HepG2 (cell line): ENCODE data around the gene ANTXR1. TPM values are rescaled to one million over a fixed set of nuclear protein-coding genes. Genes with fewer than 3 reads are reported as not detected.
A peak's percentile ranks its signal among the peaks of the same experiment; 100 is the strongest.

Experiments used
- GABPA ChIP-seq, 2 experiments: IDR thresholded peaks; 2 replicates each; pipeline ENCODE4 v1.6.1; 2011 to 2016; ENCODE audit warnings: low read depth in 2 of 2, low read length in 1 of 2, missing biosample characterization in 1 of 2, missing genetic modification characterization in 1 of 2
- GPN1 ChIP-seq: sonication (generic); formaldehyde crosslinking; IDR thresholded peaks from 2 replicates; pipeline ENCODE4 v1.5.1; 2020; ENCODE audit warnings: missing genetic modification reagents, borderline replicate concordance
- KDM3A ChIP-seq: IDR thresholded peaks from 2 replicates; pipeline ENCODE4 v1.6.1; 2018; ENCODE audit warnings: low read depth, missing compliant biosample characterization
- KLF13 ChIP-seq: sonication (generic); formaldehyde crosslinking; IDR thresholded peaks from 2 replicates; pipeline ENCODE4 v1.4.0; 2020; ENCODE audit warnings: mild to moderate bottlenecking, missing genetic modification reagents
- MIXL1 ChIP-seq: IDR thresholded peaks from 2 replicates; pipeline ENCODE4 v1.6.1; 2016
- PITX1 ChIP-seq: sonication (generic); formaldehyde crosslinking; IDR thresholded peaks from 2 replicates; pipeline ENCODE4 v1.5.1; 2020; ENCODE audit warnings: mild to moderate bottlenecking, missing genetic modification reagents
- PRDM15 ChIP-seq: sonication (generic); formaldehyde crosslinking; IDR thresholded peaks from 2 replicates; pipeline ENCODE4 v1.4.0; 2020; ENCODE audit warnings: missing genetic modification reagents
- RAD51 ChIP-seq: fragments of 450-650 bp; IDR thresholded peaks from 2 replicates; pipeline ENCODE4 v1.6.1; 2016; ENCODE audit warnings: borderline replicate concordance
- SETDB1 ChIP-seq: sonication (generic); formaldehyde crosslinking; IDR thresholded peaks from 2 replicates; pipeline ENCODE4 v1.5.1; 2020; ENCODE audit warnings: missing genetic modification reagents, mild to moderate bottlenecking, borderline replicate concordance
- SP5 ChIP-seq: IDR thresholded peaks from 2 replicates; pipeline ENCODE4 v1.6.1; 2016; ENCODE audit warnings: low read depth, borderline replicate concordance
- SSRP1 ChIP-seq: IDR thresholded peaks from 2 replicates; pipeline ENCODE4 v1.6.1; 2016; ENCODE audit warnings: control low read depth
- SUZ12 ChIP-seq: fragments of 150-350 bp; IDR thresholded peaks from 2 replicates; pipeline ENCODE4 v1.6.1; 2014; ENCODE audit warnings: low read depth, low read length
- SYNCRIP ChIP-seq: fragments of 200-400 bp; formaldehyde crosslinking; IDR thresholded peaks from 2 replicates; pipeline ENCODE4 v1.6.1; 2018; ENCODE audit warnings: mild to moderate bottlenecking, low read depth, low read length; ENCODE audit not compliant: insufficient read depth
- TFAP4 ChIP-seq: sonication (generic); IDR thresholded peaks from 2 replicates; pipeline ENCODE4 v1.6.1; 2016; ENCODE audit warnings: low read depth, borderline replicate concordance
- YEATS4 ChIP-seq: sonication (generic); formaldehyde crosslinking; IDR thresholded peaks from 2 replicates; pipeline ENCODE4 v1.4.0; 2020; ENCODE audit warnings: missing genetic modification reagents, borderline replicate concordance
- ZNF350 ChIP-seq: sonication (generic); formaldehyde crosslinking; IDR thresholded peaks from 2 replicates; pipeline ENCODE4 v1.4.0; 2020; ENCODE audit warnings: mild to moderate bottlenecking, low read depth, missing genetic modification reagents, borderline replicate concordance
- ZNF382 ChIP-seq: sonication (generic); formaldehyde crosslinking; IDR thresholded peaks from 2 replicates; pipeline ENCODE4 v1.5.0; 2020; ENCODE audit warnings: missing genetic modification reagents, mild to moderate bottlenecking, borderline replicate concordance
- ZNF414 ChIP-seq: sonication (generic); formaldehyde crosslinking; IDR thresholded peaks from 2 replicates; pipeline ENCODE4 v1.5.0; 2020; ENCODE audit warnings: missing genetic modification reagents
- ZNF460 ChIP-seq: sonication (generic); formaldehyde crosslinking; IDR thresholded peaks from 2 replicates; pipeline ENCODE4 v1.5.1; 2020; ENCODE audit warnings: missing genetic modification reagents, mild to moderate bottlenecking, borderline replicate concordance
- ZNF574 ChIP-seq: sonication (generic); formaldehyde crosslinking; IDR thresholded peaks from 2 replicates; pipeline ENCODE4 v1.4.0; 2020; ENCODE audit warnings: missing genetic modification reagents
- ZNF672 ChIP-seq: sonication (generic); formaldehyde crosslinking; IDR thresholded peaks from 2 replicates; pipeline ENCODE4 v1.8.1; 2022; ENCODE audit warnings: missing genetic modification reagents
- ZNF7 ChIP-seq: IDR thresholded peaks from 2 replicates; pipeline ENCODE4 v1.6.1; 2016; ENCODE audit warnings: missing biosample characterization, missing genetic modification reagents
- ZNF883 ChIP-seq: sonication (generic); formaldehyde crosslinking; IDR thresholded peaks from 2 replicates; pipeline ENCODE4 v1.5.1; 2020; ENCODE audit warnings: mild to moderate bottlenecking, missing genetic modification reagents; ENCODE audit errors: not compliant biosample characterization
- ZSCAN31 ChIP-seq: sonication (generic); formaldehyde crosslinking; IDR thresholded peaks from 2 replicates; pipeline ENCODE4 v1.5.0; 2020; ENCODE audit warnings: low read depth, mild to moderate bottlenecking, missing genetic modification reagents
- polyA plus RNA-seq, 8 experiments: library from polyadenylated mRNA; depleted of rRNA in 3 of 8; stranded (reverse) in 7 of 8; unstranded in 1 of 8; fragments of >200 nt; fragmentation: Illumina TruSeq in 4 of 8; extraction: Trizol in 4 of 8; gene quantifications; 2 replicates each; pipeline versions ENCODE4 v1.2.1 to v1.2.3, GENCODE V29; 2011 to 2016; ENCODE audit warnings: low read depth in 4 of 8, missing spikeins in 1 of 8, mixed read lengths in 1 of 8; ENCODE audit not compliant: insufficient read depth in 1 of 8
- total RNA-seq, 5 experiments: library from RNA; depleted of rRNA; stranded (reverse); fragments of >200 nt; fragmentation: Illumina TruSeq; extraction: Trizol; gene quantifications; 2 replicates each; pipeline ENCODE4 v1.2.3, GENCODE V29; 2016; ENCODE audit warnings: low read depth in 1 of 5

The ANTXR1 gene
- total and polyA plus RNA-seq, 2 of the 13 experiments (the other 11 are each of a cell fraction or from before 2014, with no cell fraction given) = 4.5 to 12.7 TPM

- TF ChIP-seq PRDM15 (CRISPR knock-in tag) (peak; percentile 96), ZNF7 (CRISPR knock-in tag) (no peak), ZSCAN31 (CRISPR knock-in tag) (0 out of 2 replicates have a peak, but pooled peaks have one; percentile 29), ZNF382 (no peak), KLF13 (CRISPR knock-in tag) (no peak), PITX1 (CRISPR knock-in tag) (0 out of 2 replicates have a peak, but pooled peaks have one; percentile 22), ZNF414 (CRISPR knock-in tag) (no peak), TFAP4 (no peak), SETDB1 (CRISPR knock-in tag) (no peak), GPN1 (CRISPR knock-in tag) (no peak), ZNF883 (CRISPR knock-in tag) (no peak), ZNF460 (CRISPR knock-in tag) (no peak), MIXL1 (CRISPR knock-in tag) (no peak), SUZ12 (no peak), YEATS4 (no peak), ZNF574 (CRISPR knock-in tag) (no peak), SSRP1 (0 out of 2 replicates have a peak, but pooled peaks have one; percentile 16), SYNCRIP (no peak), ZNF672 (CRISPR knock-in tag) (no peak), ZNF350 (CRISPR knock-in tag) (no peak), SP5 (CRISPR knock-in tag) (no peak), RAD51 (no peak), GABPA (IDR thresholded peaks at IDR 0.05; ENCODE audit: low read depth, low read length) (no peak), GABPA (CRISPR knock-in tag; IDR thresholded peaks at IDR 0.05; ENCODE audit: low read depth) (no peak), KDM3A (CRISPR knock-in tag) (no peak)
Measured at GRCh38 chr2:69291004-69291650, 278.1 kb downstream of the ANTXR1 start (continued).
